Measurements from ENCODE around the gene COP1. TPM values are rescaled to one million over a fixed set of nuclear protein-coding genes. Genes with fewer than 3 reads are reported as not detected.

Gene COP1
- total and polyA plus RNA-seq, 2 of the 13 experiments (the other 11 are each of a cell fraction or from before 2014, with no cell fraction given), result 20.5 to 51.3 TPM

GRCh38 chr1:176206961-176207902, at the start of gene COP1 (continued):
- TF ChIP-seq RNF219 (CRISPR knock-in tag; IDR thresholded peaks at IDR 0.05) (no peak), TCF12 (IDR thresholded peaks at IDR 0.05) (no peak), TCF12 (CRISPR knock-in tag; IDR thresholded peaks at IDR 0.05) (no peak), ZNF263 (CRISPR knock-in tag; IDR thresholded peaks at IDR 0.05) (peak; percentile 25; the same call in 1 of the 2 replicates), NR2F2 (IDR thresholded peaks at IDR 0.05; ENCODE audit: borderline replicate concordance, low read depth) (0 out of 2 replicates have a peak, but pooled peaks have one; percentile 43), ZNF580 (CRISPR knock-in tag; IDR thresholded peaks at IDR 0.05; ENCODE audit: borderline replicate concordance, low read depth) (no peak; the same call in 1 of the 2 replicates), POGK (CRISPR knock-in tag; conservative IDR thresholded peaks at IDR 0.05) (peak; percentile 81), PPARG (CRISPR knock-in tag; conservative IDR thresholded peaks at IDR 0.05) (no peak), KMT2B (CRISPR knock-in tag; IDR thresholded peaks at IDR 0.05) (peak; percentile 82), JUNB (CRISPR knock-in tag; IDR thresholded peaks at IDR 0.05; ENCODE audit: borderline replicate concordance) (no peak), PHB2 (IDR thresholded peaks at IDR 0.05; ENCODE audit: partially characterized antibody) (no peak), NCOA1 (CRISPR knock-in tag; IDR thresholded peaks at IDR 0.05) (no peak), IKZF5 (CRISPR knock-in tag; IDR thresholded peaks at IDR 0.05) (peak; percentile 27; the same call in 1 of the 2 replicates), KDM1A (CRISPR knock-in tag; IDR thresholded peaks at IDR 0.05) (no peak), ZNF672 (CRISPR knock-in tag; IDR thresholded peaks at IDR 0.05) (no peak), RXRA (CRISPR knock-in tag; IDR thresholded peaks at IDR 0.05) (no peak), RBM39 (IDR thresholded peaks at IDR 0.05; ENCODE audit: low read depth, low read length, poor library complexity, severe bottlenecking) (no peak), CENPBD1 (CRISPR knock-in tag; IDR thresholded peaks at IDR 0.05; ENCODE audit: borderline replicate concordance, low read depth) (no peak), KDM5A (IDR thresholded peaks at IDR 0.05; ENCODE audit: borderline replicate concordance, low read length) (peak; percentile 73), FOXA3 (CRISPR knock-in tag; IDR thresholded peaks at IDR 0.05) (peak; percentile 35), HNRNPL (IDR thresholded peaks at IDR 0.05; ENCODE audit: low read depth, low read length) (no peak), ZNF274 (CRISPR knock-in tag; IDR thresholded peaks at IDR 0.05) (peak; percentile 57; the same call in 1 of the 2 replicates)

All from HepG2 (cell line).